Adrenal gland (tissue), 12 donors: ENCODE measurements around the gene OR8U1. TPM values are rescaled to one million over a fixed set of nuclear protein-coding genes. Genes with fewer than 3 reads are reported as not detected.

Experiments
- polyA plus RNA-seq, 3 donors: library from polyadenylated mRNA; stranded (reverse); fragments of 200-250 nt in 2 of 3; fragments of 350-450 nt in 1 of 3; fragmentation: Illumina TruSeq in 1 of 3; extraction: RNeasy Lipid Tissue Mini Kit (QIAGEN cat#74804) in 1 of 3; gene quantifications; one replicate each; pipeline ENCODE4 v1.2.3, GENCODE V29; 2013 to 2014
- total RNA-seq, 9 donors: library from RNA; depleted of rRNA in 4 of 9; stranded (reverse); fragments of >200 nt in 4 of 9; fragments of 120-200 nt in 1 of 9; fragmentation: NEBNext Ultra II Directional in 1 of 9; extraction: Animal tissue kit (Norgen Biotek cat#: 25700) in 1 of 9; gene quantifications; one replicate each; pipeline versions ENCODE4 v1.1.0 to v1.2.4, GENCODE V29; 2013 to 2023
- donor health status: healthy with polysubstance abuse.
- donor health status: Bipolar disorder and iron deficiency.
- donor health status: DM: yes; HTN: yes; CAD: no.
- donor health status: DM: no; HTN: no; CAD: no.
- donor health status: DM: no; HTN: no; CAD: no.
- donor health status: DM: yes; HTN: yes; CAD: no.

OR8U1 gene
- total and polyA plus RNA-seq, 12 donors, result not detected

Other genes with a start within 250 kb of the OR8U1 start
- gene OR8J3, start 235.4 kb upstream of the OR8U1 start, total RNA-seq, result not detected
- not detected for gene OR8J3, start 235.4 kb upstream of the OR8U1 start, polyA plus RNA-seq
- not detected for gene OR8K5, start 215.3 kb upstream of the OR8U1 start, total RNA-seq
- not detected for gene OR8K5, start 215.3 kb upstream of the OR8U1 start, polyA plus RNA-seq
- gene OR5J2, start 199.0 kb upstream of the OR8U1 start, total RNA-seq, result not detected
- gene OR5J2, start 199.0 kb upstream of the OR8U1 start, polyA plus RNA-seq, result not detected
- not detected for gene OR5T2, start 141.4 kb upstream of the OR8U1 start, total RNA-seq
- gene OR5T2, start 141.4 kb upstream of the OR8U1 start, polyA plus RNA-seq, result not detected
- not detected for gene OR5T3, start 123.4 kb upstream of the OR8U1 start, total RNA-seq
- gene OR5T3, start 123.4 kb upstream of the OR8U1 start, polyA plus RNA-seq, result not detected
- gene OR5T1, start 101.5 kb upstream of the OR8U1 start, total RNA-seq, result not detected
- gene OR5T1, start 101.5 kb upstream of the OR8U1 start, polyA plus RNA-seq, result not detected
- gene OR8H1, start 83.4 kb upstream of the OR8U1 start, total RNA-seq, result not detected
- gene OR8H1, start 83.4 kb upstream of the OR8U1 start, polyA plus RNA-seq, result not detected
- gene OR8K3, start 60.5 kb upstream of the OR8U1 start, total RNA-seq, result not detected
- gene OR8K3, start 60.5 kb upstream of the OR8U1 start, polyA plus RNA-seq, result not detected
- gene OR8K1, start 29.6 kb upstream of the OR8U1 start, total RNA-seq, result not detected
- not detected for gene OR8K1, start 29.6 kb upstream of the OR8U1 start, polyA plus RNA-seq
- not detected for gene OR8J1, start 21.3 kb upstream of the OR8U1 start, total RNA-seq
- gene OR8J1, start 21.3 kb upstream of the OR8U1 start, polyA plus RNA-seq, result not detected
- gene OR5AL1, start 37.1 kb downstream of the OR8U1 start, total RNA-seq, result not detected
- gene OR5AL1, start 37.1 kb downstream of the OR8U1 start, polyA plus RNA-seq, result not detected
- not detected for gene OR5M3, start 97.7 kb downstream of the OR8U1 start, total RNA-seq
- not detected for gene OR5M3, start 97.7 kb downstream of the OR8U1 start, polyA plus RNA-seq
- not detected for gene OR5M8, start 115.7 kb downstream of the OR8U1 start, total RNA-seq
- not detected for gene OR5M8, start 115.7 kb downstream of the OR8U1 start, polyA plus RNA-seq
- not detected for gene OR5M11, start 167.6 kb downstream of the OR8U1 start, total RNA-seq
- gene OR5M11, start 167.6 kb downstream of the OR8U1 start, polyA plus RNA-seq, result not detected
- gene OR5M10, start 202.1 kb downstream of the OR8U1 start, total RNA-seq, result not detected
- not detected for gene OR5M10, start 202.1 kb downstream of the OR8U1 start, polyA plus RNA-seq
- gene OR5M1, start 239.2 kb downstream of the OR8U1 start, total RNA-seq, result not detected
- gene OR5M1, start 239.2 kb downstream of the OR8U1 start, polyA plus RNA-seq, result not detected